Stomach (tissue), 4 donors: Measurements from ENCODE around the gene SMARCB1.

Experiments
- CTCF ChIP-seq, 7 experiments: fragments of 450-650 bp in 4 of 7; fragments of 200-600 bp in 3 of 7; sonication (generic) in 3 of 7; IDR thresholded peaks; one replicate each; pipeline ENCODE4 v1.5.1; 2016 to 2019; ENCODE audit warnings: antibody characterized with exemption in 7 of 7, control low read depth in 2 of 7, mild to moderate bottlenecking in 1 of 7
- EP300 ChIP-seq: sonication (generic); formaldehyde crosslinking; IDR thresholded peaks from one replicate; pipeline ENCODE4 v1.6.1; 2017; ENCODE audit warnings: antibody characterized with exemption
- POLR2A ChIP-seq, 4 donors: fragments of 450-650 bp; IDR thresholded peaks; one replicate each; pipeline ENCODE4 v1.6.1; 2016; ENCODE audit warnings: antibody characterized with exemption in 4 of 4, control low read depth in 2 of 4, mild to moderate bottlenecking in 1 of 4, moderate library complexity in 1 of 4

GRCh38 chr22:23787910-23788309 is 1.1 kb downstream of the SMARCB1 start:
- no peak for TF ChIP-seq CTCF (IDR thresholded peaks at IDR 0.05)
- TF ChIP-seq POLR2A (IDR thresholded peaks at IDR 0.05): no peak
- no peak for TF ChIP-seq EP300
